8988T (cell line): Measurements from ENCODE around the gene CDON.

Experiments used
- DNase-seq: peaks from one replicate; pipeline ENCODE4 v3.0.0; 2011

Gene CDON

GRCh38 chr11:126062679-126063506 is at the start of gene CDON:
CDON (minus strand) TSS chr11:126062866; CDS start chr11:126023476, 39,390 bp downstream.
- DNase-seq: peak; percentile 100

GRCh38 chr11:126111458-126112116 is 48.9 kb upstream of the CDON start:
- no peak for DNase-seq

GRCh38 chr11:126109941-126110731 is 47.5 kb upstream of the CDON start:
- DNase-seq: no peak

- DNase-seq: no peak
Measured at GRCh38 chr11:126106594-126107328, 44.1 kb upstream of the CDON start.

GRCh38 chr11:126105748-126106080 is 43.0 kb upstream of the CDON start:
- no peak for DNase-seq

- DNase-seq: no peak
Measured at GRCh38 chr11:126105022-126105747, 42.5 kb upstream of the CDON start.

- no peak for DNase-seq
Measured at GRCh38 chr11:126104420-126104819, 41.8 kb upstream of the CDON start.

- no peak for DNase-seq
Measured at GRCh38 chr11:126103150-126103549, 40.5 kb upstream of the CDON start.

GRCh38 chr11:126102436-126102981 is 39.8 kb upstream of the CDON start:
- no peak for DNase-seq

- DNase-seq: no peak
Measured at GRCh38 chr11:126101930-126102283, 39.2 kb upstream of the CDON start.

- DNase-seq: no peak
Measured at GRCh38 chr11:126101251-126101929, 38.7 kb upstream of the CDON start.

- DNase-seq: no peak
Measured at GRCh38 chr11:126100716-126101115, 38.0 kb upstream of the CDON start.

- DNase-seq: no peak
Measured at GRCh38 chr11:126098204-126098769, 35.6 kb upstream of the CDON start.

GRCh38 chr11:126095745-126096144 is 33.1 kb upstream of the CDON start:
- DNase-seq: no peak

- DNase-seq: no peak
Measured at GRCh38 chr11:126090452-126090851, 27.8 kb upstream of the CDON start.

GRCh38 chr11:126088999-126089398 is 26.3 kb upstream of the CDON start:
- DNase-seq: no peak

- DNase-seq: no peak
Measured at GRCh38 chr11:126086248-126086647, 23.6 kb upstream of the CDON start.

GRCh38 chr11:126084608-126084912 is 21.9 kb upstream of the CDON start:
- no peak for DNase-seq

- DNase-seq: no peak
Measured at GRCh38 chr11:126083829-126084607, 21.4 kb upstream of the CDON start.
